ENCODE measurements around the gene ANKAR. TPM values are rescaled to one million over a fixed set of nuclear protein-coding genes. Genes with fewer than 3 reads are reported as not detected.
"Not testable (repeated sequence)": the region's sequence is repeated elsewhere in the genome, so short reads cannot be mapped to it uniquely, and the experiment has no call there.

The ANKAR gene, protein sequence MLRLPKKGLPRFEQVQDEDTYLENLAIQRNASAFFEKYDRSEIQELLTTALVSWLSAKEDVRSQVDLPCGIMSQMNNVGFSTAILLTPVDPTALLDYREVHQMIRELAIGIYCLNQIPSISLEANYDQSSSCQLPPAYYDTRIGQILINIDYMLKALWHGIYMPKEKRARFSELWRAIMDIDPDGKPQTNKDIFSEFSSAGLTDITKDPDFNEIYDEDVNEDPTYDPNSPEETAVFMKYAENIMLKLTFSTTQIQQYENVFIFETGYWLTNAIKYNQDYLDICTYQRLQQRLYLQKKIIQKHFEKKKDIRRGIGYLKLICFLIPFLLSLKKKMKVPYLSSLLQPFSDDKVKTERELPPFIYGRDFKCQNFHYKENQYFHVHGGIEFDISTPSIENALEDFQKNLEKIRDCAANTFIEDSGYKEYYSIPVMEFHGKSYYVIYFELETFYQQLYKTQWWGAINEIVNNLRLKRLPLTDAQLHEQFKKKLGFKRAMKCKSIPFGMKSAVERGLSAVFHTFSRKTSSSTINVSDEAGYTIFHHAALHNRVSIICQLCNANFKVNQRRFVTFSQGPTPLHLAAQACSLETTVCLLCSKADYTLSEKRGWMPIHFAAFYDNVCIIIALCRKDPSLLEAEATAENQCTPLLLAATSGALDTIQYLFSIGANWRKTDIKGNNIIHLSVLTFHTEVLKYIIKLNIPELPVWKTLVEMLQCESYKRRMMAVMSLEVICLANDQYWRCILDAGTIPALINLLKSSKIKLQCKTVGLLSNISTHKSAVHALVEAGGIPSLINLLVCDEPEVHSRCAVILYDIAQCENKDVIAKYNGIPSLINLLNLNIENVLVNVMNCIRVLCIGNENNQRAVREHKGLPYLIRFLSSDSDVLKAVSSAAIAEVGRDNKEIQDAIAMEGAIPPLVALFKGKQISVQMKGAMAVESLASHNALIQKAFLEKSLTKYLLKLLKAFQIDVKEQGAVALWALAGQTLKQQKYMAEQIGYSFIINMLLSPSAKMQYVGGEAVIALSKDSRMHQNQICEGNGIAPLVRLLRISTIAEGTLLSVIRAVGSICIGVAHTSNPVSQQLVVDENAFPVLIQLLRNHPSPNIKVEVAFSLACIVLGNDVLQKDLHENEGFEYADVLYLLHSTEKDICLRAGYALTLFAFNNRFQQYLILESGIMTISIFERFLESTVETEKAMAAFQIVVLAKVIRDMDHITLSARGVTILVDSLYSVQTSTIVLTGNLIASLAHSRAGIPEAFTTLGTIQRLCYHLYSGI (N-terminal part only)
- 7.6 TPM for polyA plus RNA-seq (ENCODE audit: insufficient read length)

DNA sequence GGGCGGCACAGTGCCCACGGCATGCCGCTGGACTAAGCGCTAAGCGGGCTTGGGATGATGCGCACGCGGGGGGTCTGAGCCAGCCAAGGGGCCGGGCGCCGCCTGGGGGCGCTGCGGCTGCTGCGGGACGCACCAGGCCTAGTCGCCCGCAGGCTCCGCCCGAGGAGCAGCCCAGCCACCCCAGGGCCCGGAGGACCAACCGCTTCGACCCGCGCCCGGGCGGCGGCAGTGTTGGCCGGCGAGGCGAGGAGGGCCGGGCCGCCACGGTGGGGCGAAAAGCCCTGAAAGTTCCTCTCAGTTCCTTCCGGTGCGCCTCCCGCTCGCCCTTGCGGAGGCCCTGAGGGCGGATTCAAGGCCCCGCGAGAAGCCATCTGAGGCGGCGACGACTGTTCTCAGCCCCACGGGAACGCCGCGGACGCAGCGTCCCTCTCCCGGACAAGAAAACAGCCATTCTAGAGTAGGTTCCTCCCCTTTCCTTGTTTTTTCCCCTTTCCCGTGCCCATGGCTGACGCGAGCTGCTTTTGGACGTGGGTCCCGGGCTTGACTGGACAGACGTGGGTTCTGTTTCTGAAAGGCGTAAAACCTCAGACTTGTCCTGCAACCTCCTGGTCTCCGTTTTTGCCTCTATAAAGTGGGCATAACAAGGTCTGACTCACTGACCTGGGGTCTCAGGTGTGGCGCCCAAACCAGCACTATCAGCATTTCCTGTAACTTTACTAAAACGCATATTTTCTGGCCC lies at the start of gene ANKAR:
ANKAR (plus strand) TSS at position 297 of the 739 bp plus-strand sequence. CDS start 1,821 bp downstream, outside the sequence.
- DNase-seq (ENCODE audit: low read depth): no peak

- DNase-seq (ENCODE audit: low read depth): no peak
These were observed 48.8 kb upstream of the ANKAR start for GRCh38 chr2:189625636-189626035.

GRCh38 chr2:189627789-189628188 lies 46.7 kb upstream of the ANKAR start:
- DNase-seq (ENCODE audit: low read depth): no peak

DNA sequence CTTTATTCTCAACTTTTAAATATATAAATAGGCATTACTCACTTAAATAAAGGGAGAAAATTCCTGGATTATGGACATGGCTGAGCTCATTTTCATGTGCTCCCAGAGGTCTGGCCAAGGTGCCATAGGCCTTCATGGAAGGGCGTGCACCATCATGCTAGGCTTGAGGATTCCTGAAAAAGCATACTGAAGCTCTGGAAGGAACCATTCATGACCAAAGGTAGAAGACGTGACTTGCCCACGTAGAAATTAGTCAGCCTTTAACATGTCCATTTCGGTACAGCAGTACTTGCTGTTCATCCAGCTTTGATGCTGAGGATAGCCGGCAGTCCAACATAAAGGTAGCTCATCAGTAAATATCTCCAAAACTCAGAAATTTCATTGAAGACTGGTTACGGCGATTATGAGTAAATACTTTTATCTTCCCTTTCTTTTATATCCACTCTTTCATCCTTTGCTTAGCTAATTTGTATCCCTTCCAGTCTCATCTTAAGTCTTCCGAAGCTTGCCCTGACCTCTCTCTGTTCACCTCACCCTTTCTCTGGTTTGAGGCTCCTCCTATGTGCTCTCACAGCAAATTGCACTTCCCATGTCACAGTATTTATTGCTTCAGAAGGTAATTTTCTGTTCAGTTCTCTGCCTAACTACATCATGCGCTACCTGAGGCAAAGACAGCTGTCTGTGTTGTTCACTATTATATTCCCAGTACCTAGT lies 45.5 kb upstream of the ANKAR start:
- DNase-seq (ENCODE audit: low read depth): no peak

DNA sequence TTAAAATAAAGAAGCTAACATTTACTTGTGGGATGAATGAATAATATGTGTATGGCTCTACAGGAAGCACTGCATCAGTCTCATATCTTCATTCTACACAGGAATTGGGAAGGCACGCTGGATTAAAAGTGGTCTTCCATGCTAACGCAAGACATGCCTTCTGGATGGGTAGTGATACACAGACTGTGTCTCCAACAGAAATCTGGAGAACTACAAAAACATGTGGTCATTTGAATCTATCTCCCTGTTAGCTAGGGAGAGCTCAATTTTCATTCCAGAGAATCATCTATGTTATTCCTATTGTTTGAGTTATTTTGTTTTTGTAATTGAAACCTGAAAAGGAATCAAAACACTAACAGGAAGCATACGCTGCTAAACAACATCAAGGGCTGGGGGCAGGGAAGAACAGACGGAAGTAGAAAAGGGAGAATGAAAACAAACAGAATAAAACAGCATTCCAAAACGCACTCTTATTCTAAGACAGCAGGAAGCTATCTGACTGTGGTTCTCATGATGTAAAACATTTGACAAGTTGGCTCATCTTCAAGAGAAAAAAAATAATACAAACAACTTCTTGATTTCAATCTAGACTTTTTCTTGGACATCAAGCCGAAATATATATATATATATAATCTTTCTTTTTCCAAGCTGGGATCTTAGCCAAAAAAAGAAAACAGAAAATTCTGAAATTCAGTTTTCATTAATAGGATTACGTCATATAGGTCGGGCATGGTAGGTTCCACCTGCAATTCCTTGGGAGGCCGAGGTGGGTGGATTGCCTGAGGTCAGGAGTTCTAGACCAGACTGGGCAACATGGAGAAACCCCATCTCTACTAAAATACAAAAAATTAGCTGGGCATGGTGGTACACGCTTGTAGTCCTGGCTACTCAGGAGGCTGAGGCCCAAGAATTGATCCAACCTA lies 44.7 kb upstream of the ANKAR start:
- no peak for DNase-seq (ENCODE audit: low read depth)

- DNase-seq (ENCODE audit: low read depth): no peak
These were observed 42.6 kb upstream of the ANKAR start for GRCh38 chr2:189631849-189632248.

DNA sequence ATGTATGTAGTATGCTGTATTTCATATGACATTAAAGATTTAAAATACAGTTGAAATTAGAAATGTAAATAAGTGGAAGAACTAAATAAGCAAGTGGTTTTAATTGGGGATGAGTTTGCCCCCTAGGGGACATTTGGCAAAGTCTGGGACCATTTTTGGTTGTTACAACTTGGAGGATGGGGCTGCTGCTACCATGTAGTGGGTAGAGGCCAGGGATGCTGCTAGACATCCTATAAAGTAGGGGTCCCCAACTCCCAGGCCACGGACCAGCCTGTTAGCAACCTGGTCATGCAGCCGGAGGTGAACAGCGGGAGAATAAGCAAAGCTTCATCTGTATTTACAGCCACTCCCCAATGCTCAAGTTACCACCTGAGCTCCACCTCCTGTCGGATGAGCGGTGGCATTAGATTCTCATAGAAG lies 41.1 kb upstream of the ANKAR start:
- no peak for DNase-seq (ENCODE audit: low read depth)

DNA sequence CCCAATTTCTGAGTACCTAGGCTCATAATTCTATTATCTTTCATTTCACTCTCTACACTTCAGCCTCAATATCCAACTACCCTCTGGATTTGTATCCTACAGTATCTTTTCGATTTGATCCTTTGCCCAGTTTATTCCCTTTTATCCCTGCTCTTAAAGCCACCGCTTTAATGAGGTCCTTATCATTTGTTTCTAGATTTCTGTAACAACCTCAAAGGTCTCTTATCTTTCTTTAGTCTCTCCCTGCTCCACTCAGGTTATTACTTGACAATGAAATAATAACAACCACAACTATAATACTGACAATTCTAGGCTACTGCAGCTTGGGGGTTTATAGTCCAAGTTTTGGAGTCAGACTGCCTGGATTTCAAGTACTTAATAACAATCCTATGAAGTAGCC lies 39.1 kb upstream of the ANKAR start:
- no peak for DNase-seq (ENCODE audit: low read depth)

GRCh38 chr2:189638301-189639006 lies 36.0 kb upstream of the ANKAR start:
- no peak for DNase-seq (ENCODE audit: low read depth)

GRCh38 chr2:189639007-189639609 lies 35.4 kb upstream of the ANKAR start:
- DNase-seq (ENCODE audit: low read depth): no peak

- no peak for DNase-seq (ENCODE audit: low read depth)
These were observed 33.5 kb upstream of the ANKAR start for GRCh38 chr2:189641002-189641401.

DNA sequence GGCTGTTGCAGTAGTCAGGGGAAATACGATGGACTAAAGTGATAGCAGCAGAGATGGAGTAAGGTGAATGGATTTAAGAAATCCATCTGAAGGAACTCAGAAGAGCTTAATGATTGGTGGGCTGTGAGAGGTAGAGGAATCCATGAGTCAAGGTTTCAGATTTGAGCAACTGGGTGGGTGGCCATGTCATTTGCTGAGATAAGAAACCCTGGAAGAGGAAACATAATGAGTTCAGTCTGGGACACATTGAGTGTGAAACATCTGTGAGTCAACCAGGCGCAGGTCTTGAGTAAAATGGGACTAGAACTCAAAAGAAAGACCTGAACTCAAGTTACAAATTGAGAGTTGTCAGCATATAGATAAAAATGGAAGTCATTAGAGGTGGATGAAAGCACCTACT lies 32.9 kb upstream of the ANKAR start:
- no peak for DNase-seq (ENCODE audit: low read depth)

- DNase-seq (ENCODE audit: low read depth): no peak
These were observed 27.9 kb upstream of the ANKAR start for GRCh38 chr2:189646521-189646920.

GRCh38 chr2:189648846-189649509 lies 25.5 kb upstream of the ANKAR start:
- no peak for DNase-seq (ENCODE audit: low read depth)

GRCh38 chr2:189651284-189651683 lies 23.2 kb upstream of the ANKAR start:
- no peak for DNase-seq (ENCODE audit: low read depth)

- DNase-seq (ENCODE audit: low read depth): not testable (repeated sequence)
These were observed 21.0 kb upstream of the ANKAR start for GRCh38 chr2:189653464-189653863.

- DNase-seq (ENCODE audit: low read depth): no peak
These were observed 19.8 kb upstream of the ANKAR start for GRCh38 chr2:189654641-189655040.

GRCh38 chr2:189657867-189658266 lies 16.6 kb upstream of the ANKAR start:
- DNase-seq (ENCODE audit: low read depth): no peak

All from forelimb muscle (tissue), 1 donor.